HUES6 (cell line): ENCODE data around the gene USP28.
A peak's percentile ranks its signal among the peaks of the same experiment; 100 is the strongest.

Experiments used
- H3K27ac ChIP-seq: 2 replicates; pipeline ENCODE4 v1.7.0; 2013; ENCODE audit warnings: low read depth, mild to moderate bottlenecking, low read length, inconsistent platforms
- H3K27me3 ChIP-seq: 2 replicates; pipeline ENCODE4 v1.6.1; 2013; ENCODE audit warnings: low read length; ENCODE audit not compliant: control insufficient read depth, insufficient read depth
- H3K36me3 ChIP-seq: 2 replicates; pipeline ENCODE4 v1.6.1; 2013; ENCODE audit warnings: low read length; ENCODE audit not compliant: control insufficient read depth, insufficient read depth
- H3K4me1 ChIP-seq: 2 replicates; pipeline ENCODE4 v1.6.1; 2013; ENCODE audit warnings: low read length; ENCODE audit not compliant: control insufficient read depth, insufficient read depth
- H3K4me3 ChIP-seq: 2 replicates; pipeline ENCODE4 v1.5.1; 2013; ENCODE audit warnings: low read depth, low read length
- H3K9ac ChIP-seq: one replicate; pipeline ENCODE4 v1.6.1; 2013; ENCODE audit warnings: mild to moderate bottlenecking, low read length
- H3K9me3 ChIP-seq: 2 replicates; pipeline ENCODE4 v1.6.1; 2013; ENCODE audit warnings: low read depth, low read length; ENCODE audit not compliant: control insufficient read depth, insufficient read depth

USP28 gene

GRCh38 chr11:113876798-113877669 is 1.7 kb upstream of the USP28 start:
- Histone ChIP-seq H3K4me1 (peaks cover 23% of the 10 kb centered on the region), H3K9me3 (no peaks in the 10 kb centered on the region), H3K36me3 (peaks cover 8% of the 10 kb centered on the region), H3K27me3 (no peaks in the 10 kb centered on the region), H3K4me3 (no peak overlapping the region), H3K27ac (no peak overlapping the region), H3K9ac (no peak overlapping the region)

GRCh38 chr11:113876074-113876797 is 864 bp upstream of the USP28 start:
- no peaks in the 10 kb centered on the region for H3K9me3 ChIP-seq
- H3K27me3 ChIP-seq, result no peaks in the 10 kb centered on the region
- H3K27ac ChIP-seq, result peak overlapping the region; percentile 80; the same call in 1 of the 2 replicates
- H3K36me3 ChIP-seq, result peaks cover 16% of the 10 kb centered on the region
- peak overlapping the region; percentile 90 for H3K9ac ChIP-seq
- peak overlapping the region; percentile 71 for H3K4me3 ChIP-seq
- H3K4me1 ChIP-seq, result peaks cover 28% of the 10 kb centered on the region

GRCh38 chr11:113874581-113875233 is 665 bp downstream of the USP28 start:
- Histone ChIP-seq H3K4me1 (peaks cover 34% of the 10 kb centered on the region), H3K27me3 (no peaks in the 10 kb centered on the region), H3K9me3 (no peaks in the 10 kb centered on the region), H3K27ac (peak overlapping the region; percentile 87; the same call in 1 of the 2 replicates), H3K9ac (peak overlapping the region; percentile 88), H3K4me3 (peak overlapping the region; percentile 97), H3K36me3 (peaks cover 27% of the 10 kb centered on the region)

GRCh38 chr11:113874096-113874495 is 1.3 kb downstream of the USP28 start:
- H3K36me3 ChIP-seq, result peaks cover 33% of the 10 kb centered on the region
- H3K9me3 ChIP-seq, result no peaks in the 10 kb centered on the region
- no peaks in the 10 kb centered on the region for H3K27me3 ChIP-seq
- H3K9ac ChIP-seq, result peak overlapping the region; percentile 88
- peaks cover 34% of the 10 kb centered on the region for H3K4me1 ChIP-seq
- peak overlapping the region; percentile 87; the same call in 1 of the 2 replicates for H3K27ac ChIP-seq
- H3K4me3 ChIP-seq, result peak overlapping the region; percentile 97

- Histone ChIP-seq H3K9ac (peak overlapping the region; percentile 88), H3K4me1 (peaks cover 34% of the 10 kb centered on the region), H3K27ac (no peak overlapping the region), H3K9me3 (no peaks in the 10 kb centered on the region), H3K27me3 (no peaks in the 10 kb centered on the region), H3K4me3 (peak overlapping the region; percentile 97), H3K36me3 (peaks cover 41% of the 10 kb centered on the region)
Measured at GRCh38 chr11:113873236-113873626, 2.1 kb downstream of the USP28 start.

GRCh38 chr11:113871336-113871735 is 4.0 kb downstream of the USP28 start:
- H3K36me3 ChIP-seq, result peaks cover 58% of the 10 kb centered on the region
- H3K27me3 ChIP-seq, result no peaks in the 10 kb centered on the region
- H3K9me3 ChIP-seq, result no peaks in the 10 kb centered on the region
- peaks cover 29% of the 10 kb centered on the region for H3K4me1 ChIP-seq
- H3K27ac ChIP-seq, result no peak overlapping the region
- peak overlapping the region; percentile 8; the same call in 1 of the 2 replicates for H3K4me3 ChIP-seq
- no peak overlapping the region for H3K9ac ChIP-seq

GRCh38 chr11:113867843-113868503 is 7.4 kb downstream of the USP28 start:
- H3K27me3 ChIP-seq, result no peaks in the 10 kb centered on the region
- no peaks in the 10 kb centered on the region for H3K9me3 ChIP-seq
- H3K4me3 ChIP-seq, result no peak overlapping the region
- peaks cover 19% of the 10 kb centered on the region for H3K4me1 ChIP-seq
- no peak overlapping the region for H3K9ac ChIP-seq
- peaks cover 76% of the 10 kb centered on the region for H3K36me3 ChIP-seq
- peak overlapping the region; percentile 12; the same call in 1 of the 2 replicates for H3K27ac ChIP-seq

GRCh38 chr11:113865873-113866272 is 9.5 kb downstream of the USP28 start:
- Histone ChIP-seq H3K27me3 (no peaks in the 10 kb centered on the region), H3K36me3 (peaks cover 57% of the 10 kb centered on the region), H3K9me3 (no peaks in the 10 kb centered on the region), H3K9ac (no peak overlapping the region), H3K27ac (no peak overlapping the region), H3K4me1 (peaks cover 22% of the 10 kb centered on the region), H3K4me3 (no peak overlapping the region)

- H3K4me3 ChIP-seq, result no peak overlapping the region
Measured at GRCh38 chr11:113864410-113864809, 11.0 kb downstream of the USP28 start.

GRCh38 chr11:113862435-113862834 is 12.9 kb downstream of the USP28 start:
- peaks cover 34% of the 10 kb centered on the region for H3K36me3 ChIP-seq
- H3K4me3 ChIP-seq, result 0 out of 2 replicates have a peak overlapping the region, but pooled peaks have one; percentile 2
- H3K27ac ChIP-seq, result peak overlapping the region; percentile 19; the same call in 1 of the 2 replicates
- H3K4me1 ChIP-seq, result peaks cover 41% of the 10 kb centered on the region
- H3K9me3 ChIP-seq, result no peaks in the 10 kb centered on the region
- H3K9ac ChIP-seq, result peak overlapping the region; percentile 10
- no peaks in the 10 kb centered on the region for H3K27me3 ChIP-seq

More at GRCh38 chr11:113864410-113864809, 11.0 kb downstream of the USP28 start:
- Histone ChIP-seq H3K4me1 (peaks cover 30% of the 10 kb centered on the region), H3K27ac (no peak overlapping the region), H3K9me3 (no peaks in the 10 kb centered on the region), H3K36me3 (peaks cover 47% of the 10 kb centered on the region), H3K27me3 (no peaks in the 10 kb centered on the region), H3K9ac (no peak overlapping the region)
